Measurements from ENCODE around the gene CCDC78. TPM values are rescaled to one million over a fixed set of nuclear protein-coding genes. Genes with fewer than 3 reads are reported as not detected.
A peak's percentile ranks its signal among the peaks of the same experiment; 100 is the strongest.

The CCDC78 gene
- total and polyA plus RNA-seq, 7 experiments from 2014 or later = 2.6 to 4.4 (median 3.0) TPM; not detected in 2

GRCh38 chr16:734208-734980 lies 8.2 kb upstream of the CCDC78 start:
- no peak overlapping the region for H3K27ac Mint-ChIP-seq
- no peak for DNase-seq
- H3K4me3 ChIP-seq (ENCODE audit: low read length) = no peak overlapping the region
- peaks cover 0 to 16% (median 3%) of the 10 kb centered on the region in 5 donors for H3K36me3 Mint-ChIP-seq
- ATAC-seq = no peak
- H3K9me3 ChIP-seq (ENCODE audit: control insufficient read depth in 2 of 3, low read length in 3 of 3) = no peaks in the 10 kb centered on the region
- H3K27ac ChIP-seq (ENCODE audit: low read depth, low read length) = no peak overlapping the region
- intact Hi-C loops (cut with micrococcal nuclease) = no loop called here
- peaks cover 0 to under 1% of the 10 kb centered on the region in 2 donors for H3K4me1 ChIP-seq (ENCODE audit: control insufficient read depth in 2 of 2, insufficient read depth in 2 of 2, low read length in 2 of 2)
- CTCF ChIA-PET = interaction anchor here (1.0 to 3.5 kb wide), 3 partner anchors 13 to 23 kb away, joined by 3 to 12 read pairs (median 5); partner anchors contain the start of gene ANTKMT
- H3K9me3 Mint-ChIP-seq = no peaks in the 10 kb centered on the region
- H3K27me3 ChIP-seq (ENCODE audit: control insufficient read depth in 2 of 2, insufficient read depth in 2 of 2, low read length in 2 of 2) = no peaks in the 10 kb centered on the region
- H3K4me3 Mint-ChIP-seq = no peak overlapping the region
- H3K4me1 Mint-ChIP-seq = peaks cover 0 to 15% (median 4%) of the 10 kb centered on the region in 7 donors
- POLR2A ChIA-PET = interaction anchor here (0.9 to 1.2 kb wide), 2 partner anchors 9 to 13 kb away, joined by 3 read pairs; partner anchors contain the start of genes ANTKMT and CCDC78
- H3K27me3 Mint-ChIP-seq = no peaks in the 10 kb centered on the region
- peaks cover 0 to 59% (median 7%) of the 10 kb centered on the region in 3 experiments for H3K36me3 ChIP-seq (ENCODE audit: control insufficient read depth in 2 of 3, insufficient read depth in 3 of 3, low read length in 3 of 3)

GRCh38 chr16:733382-734207 lies 7.4 kb upstream of the CCDC78 start:
- H3K27me3 Mint-ChIP-seq = no peaks in the 10 kb centered on the region
- peaks cover 0 to 59% (median 7%) of the 10 kb centered on the region in 3 experiments for H3K36me3 ChIP-seq (ENCODE audit: control insufficient read depth in 2 of 3, insufficient read depth in 3 of 3, low read length in 3 of 3)

GRCh38 chr16:732936-733335 lies 6.7 kb upstream of the CCDC78 start:
- Histone ChIP-seq H3K27ac (ENCODE audit: low read depth, low read length) (no peak overlapping the region), H3K4me3 (ENCODE audit: low read length) (no peak overlapping the region), H3K9me3 (ENCODE audit: control insufficient read depth in 2 of 3, low read length in 3 of 3) (no peaks in the 10 kb centered on the region), H3K27me3 (ENCODE audit: control insufficient read depth in 2 of 2, insufficient read depth in 2 of 2, low read length in 2 of 2) (no peaks in the 10 kb centered on the region), H3K36me3 (ENCODE audit: control insufficient read depth in 2 of 3, insufficient read depth in 3 of 3, low read length in 3 of 3) (peaks cover 0 to 57% (median 7%) of the 10 kb centered on the region in 3 experiments), H3K4me1 (ENCODE audit: control insufficient read depth in 2 of 2, insufficient read depth in 2 of 2, low read length in 2 of 2) (no peaks in the 10 kb centered on the region)
- no peaks in the 10 kb centered on the region for H3K9me3 Mint-ChIP-seq
- intact Hi-C loops (cut with micrococcal nuclease) = loop anchor here in 1 of 2 donors (1.0 kb wide), 1 partner anchor 22 kb away; no protein-coding TSS in a partner anchor
- ChIA-PET POLR2A (no interaction called here), CTCF (interaction anchor here (0.8 to 3.5 kb wide), 5 partner anchors 12 to 22 kb away, joined by 3 to 12 read pairs (median 3); partner anchors contain the start of gene ANTKMT)
- peaks cover 0 to 15% (median 0%) of the 10 kb centered on the region in 7 donors for H3K4me1 Mint-ChIP-seq
- no peak overlapping the region for H3K27ac Mint-ChIP-seq
- DNase-seq (no peak), ATAC-seq (no peak)
- H3K36me3 Mint-ChIP-seq = peaks cover 0 to 12% (median 3%) of the 10 kb centered on the region in 5 donors
- no peak overlapping the region for H3K4me3 Mint-ChIP-seq
- no peaks in the 10 kb centered on the region for H3K27me3 Mint-ChIP-seq

More at GRCh38 chr16:733382-734207, 7.4 kb upstream of the CCDC78 start:
- H3K4me3 Mint-ChIP-seq = no peak overlapping the region
- peaks cover 0 to 13% (median 3%) of the 10 kb centered on the region in 5 donors for H3K36me3 Mint-ChIP-seq
- Histone ChIP-seq H3K4me1 (ENCODE audit: control insufficient read depth in 2 of 2, insufficient read depth in 2 of 2, low read length in 2 of 2) (no peaks in the 10 kb centered on the region), H3K9me3 (ENCODE audit: control insufficient read depth in 2 of 3, low read length in 3 of 3) (no peaks in the 10 kb centered on the region), H3K27ac (ENCODE audit: low read depth, low read length) (no peak overlapping the region), H3K27me3 (ENCODE audit: control insufficient read depth in 2 of 2, insufficient read depth in 2 of 2, low read length in 2 of 2) (no peaks in the 10 kb centered on the region), H3K4me3 (ENCODE audit: low read length) (no peak overlapping the region)
- POLR2A ChIA-PET = interaction anchor here (1.2 kb wide), 1 partner anchor 8 kb away, joined by 3 read pairs; the partner anchor contains the start of gene CCDC78
- peaks cover 0 to 15% (median 0%) of the 10 kb centered on the region in 7 donors for H3K4me1 Mint-ChIP-seq
- CTCF ChIA-PET = interaction anchor here (0.8 to 3.5 kb wide), 5 partner anchors 12 to 23 kb away, joined by 3 to 12 read pairs (median 3); partner anchors contain the start of gene ANTKMT
- intact Hi-C loops (cut with micrococcal nuclease) = loop anchor here in 1 of 2 donors (1.0 kb wide), 1 partner anchor 22 kb away; no protein-coding TSS in a partner anchor
- no peaks in the 10 kb centered on the region for H3K9me3 Mint-ChIP-seq
- DNase-seq (peak in 1 of 9 donors; percentile 22), ATAC-seq (peak; percentile 63)
- H3K27ac Mint-ChIP-seq = no peak overlapping the region

GRCh38 chr16:732332-732731 lies 6.1 kb upstream of the CCDC78 start:
- ATAC-seq = no peak
- Mint-ChIP-seq H3K4me3 (no peak overlapping the region), H3K9me3 (no peaks in the 10 kb centered on the region), H3K27ac (no peak overlapping the region), H3K4me1 (peaks cover 0 to 12% (median 0%) of the 10 kb centered on the region in 7 donors), H3K36me3 (peaks cover 0 to 9% (median 3%) of the 10 kb centered on the region in 5 donors), H3K27me3 (no peaks in the 10 kb centered on the region)
- intact Hi-C loops (cut with micrococcal nuclease) = no loop called here
- Histone ChIP-seq H3K27me3 (ENCODE audit: control insufficient read depth in 2 of 2, insufficient read depth in 2 of 2, low read length in 2 of 2) (no peaks in the 10 kb centered on the region), H3K4me1 (ENCODE audit: control insufficient read depth in 2 of 2, insufficient read depth in 2 of 2, low read length in 2 of 2) (peaks cover 0 to 3% of the 10 kb centered on the region in 2 donors), H3K27ac (ENCODE audit: low read depth, low read length) (no peak overlapping the region), H3K9me3 (ENCODE audit: control insufficient read depth in 2 of 3, low read length in 3 of 3) (no peaks in the 10 kb centered on the region), H3K4me3 (ENCODE audit: low read length) (no peak overlapping the region), H3K36me3 (ENCODE audit: control insufficient read depth in 2 of 3, insufficient read depth in 3 of 3, low read length in 3 of 3) (peaks cover 0 to 50% (median 7%) of the 10 kb centered on the region in 3 experiments)
- CTCF ChIA-PET = interaction anchor here (0.6 to 3.5 kb wide), 4 partner anchors 11 to 328 kb away, joined by 3 to 12 read pairs (median 4); partner anchors contain the start of gene ANTKMT
- DNase-seq = no peak
- POLR2A ChIA-PET = interaction anchor here (3.8 kb wide), 1 partner anchor 12 kb away, joined by 11 read pairs; the partner anchor contains the start of gene ANTKMT

- ChIA-PET CTCF (interaction anchor here (0.5 to 3.5 kb wide), 4 partner anchors 9 to 20 kb away, joined by 3 to 12 read pairs (median 3); partner anchors contain the start of gene CIAO3), POLR2A (interaction anchor here (3.8 kb wide), 1 partner anchor 10 kb away, joined by 11 read pairs; the partner anchor contains the start of gene ANTKMT)
- no peak overlapping the region for H3K27ac ChIP-seq (ENCODE audit: low read depth, low read length)
- DNase-seq (no peak), ATAC-seq (no peak)
- peaks cover 0 to 36% (median 5%) of the 10 kb centered on the region in 3 experiments for H3K36me3 ChIP-seq (ENCODE audit: control insufficient read depth in 2 of 3, insufficient read depth in 3 of 3, low read length in 3 of 3)
- no peak overlapping the region for H3K27ac Mint-ChIP-seq
- H3K4me1 Mint-ChIP-seq = peaks cover 0 to 8% (median 0%) of the 10 kb centered on the region in 7 donors
- H3K4me1 ChIP-seq (ENCODE audit: control insufficient read depth in 2 of 2, insufficient read depth in 2 of 2, low read length in 2 of 2) = peaks cover 0 to 12% of the 10 kb centered on the region in 2 donors
- peaks cover 0 to 3% (median 0%) of the 10 kb centered on the region in 5 donors for H3K27me3 Mint-ChIP-seq
- intact Hi-C loops (cut with micrococcal nuclease) = no loop called here
- no peak overlapping the region for H3K4me3 Mint-ChIP-seq
- no peak overlapping the region for H3K4me3 ChIP-seq (ENCODE audit: low read length)
- H3K9me3 ChIP-seq (ENCODE audit: control insufficient read depth in 2 of 3, low read length in 3 of 3) = no peaks in the 10 kb centered on the region
- H3K27me3 ChIP-seq (ENCODE audit: control insufficient read depth in 2 of 2, insufficient read depth in 2 of 2, low read length in 2 of 2) = no peaks in the 10 kb centered on the region
- peaks cover 0 to 5% (median 3%) of the 10 kb centered on the region in 5 donors for H3K36me3 Mint-ChIP-seq
- no peaks in the 10 kb centered on the region for H3K9me3 Mint-ChIP-seq
These were observed 4.6 kb upstream of the CCDC78 start for GRCh38 chr16:730666-731509.
